GM20431 (cell line): ENCODE data around the gene KCNJ10.

Source experiments
- in situ Hi-C: fragments of 300-500 bp; cut with MseI, MboI; formaldehyde crosslinking; loops from one replicate; pipeline ENCODE4 v1.15.0; 2020; ENCODE audit warnings: low sequenced_read_pairs; ENCODE audit not compliant: unreplicated experiment

KCNJ10 gene

DNA sequence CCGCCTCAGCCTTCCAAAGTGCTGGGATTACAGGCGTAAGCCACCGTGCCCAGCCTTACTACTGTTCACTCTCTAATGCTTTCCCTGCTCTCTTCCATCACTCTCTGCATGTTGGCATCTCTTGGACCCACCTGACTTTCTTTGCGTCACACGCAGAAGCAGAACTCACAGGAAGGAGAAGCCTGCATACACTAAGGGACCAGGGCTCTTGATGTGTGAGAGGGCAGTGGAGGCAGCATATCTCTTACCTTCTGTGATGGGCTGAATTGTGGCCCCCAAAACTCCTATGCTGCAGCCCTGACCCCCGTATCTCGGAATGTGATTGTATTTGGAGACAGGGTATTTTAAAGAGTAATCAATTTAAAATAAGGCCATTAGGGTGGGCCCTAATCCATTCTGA is 89.2 kb downstream of the KCNJ10 start:
- in situ Hi-C loops: no loop called here

DNA sequence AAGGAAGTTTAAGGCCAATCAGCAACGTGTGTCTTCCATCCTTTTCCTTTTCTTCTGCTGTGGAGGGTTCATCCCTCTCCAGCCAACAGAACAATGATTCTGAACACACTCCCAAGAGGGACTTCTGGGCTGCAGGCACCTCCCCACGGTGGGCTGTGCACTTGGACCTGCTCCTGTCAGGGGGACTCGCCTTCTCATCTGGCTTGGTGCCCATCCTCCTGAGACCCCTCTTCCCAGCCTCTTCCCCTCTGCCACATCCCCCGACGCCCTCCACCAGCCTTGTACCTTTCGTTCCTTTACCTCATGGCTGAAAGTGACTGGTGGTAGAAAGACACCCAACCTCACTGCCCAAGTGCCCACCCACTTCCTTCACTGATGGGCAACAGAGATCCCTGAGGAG is 89.9 kb downstream of the KCNJ10 start:
- in situ Hi-C loops: no loop called here

DNA sequence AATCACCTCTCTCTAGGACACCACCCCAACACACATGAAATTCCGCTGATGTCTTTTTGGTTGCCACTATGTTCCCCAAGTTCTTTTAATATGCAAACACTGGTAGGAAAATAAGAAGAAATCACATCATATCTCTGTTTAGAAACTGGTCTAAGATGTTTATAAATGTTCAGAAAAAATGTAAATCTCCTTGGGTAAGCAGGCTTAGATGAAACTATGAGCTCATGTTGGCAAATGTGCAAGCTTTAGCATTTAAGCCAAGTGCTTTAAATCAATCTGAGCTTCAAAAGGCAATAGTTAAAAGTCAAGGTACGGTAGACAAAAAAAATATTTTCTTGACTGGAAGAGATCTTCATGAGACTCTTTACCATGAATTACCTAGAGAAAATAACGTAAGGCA is 90.7 kb downstream of the KCNJ10 start:
- in situ Hi-C loops: no loop called here

DNA sequence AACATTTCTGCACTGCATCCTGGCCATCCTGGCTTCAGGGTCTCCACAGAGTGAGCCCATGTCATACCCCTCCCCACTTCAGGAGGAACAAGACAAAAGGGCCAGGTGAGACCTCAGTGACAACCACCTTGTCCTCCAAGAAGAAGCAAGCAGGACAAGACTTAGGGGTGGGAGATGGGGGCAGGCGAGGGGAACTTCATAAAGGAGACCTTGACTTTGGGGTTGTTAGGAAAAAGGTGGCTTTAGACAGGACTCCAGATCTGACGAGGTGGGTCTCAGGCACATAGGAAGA is 91.9 kb downstream of the KCNJ10 start:
- in situ Hi-C loops: no loop called here

DNA sequence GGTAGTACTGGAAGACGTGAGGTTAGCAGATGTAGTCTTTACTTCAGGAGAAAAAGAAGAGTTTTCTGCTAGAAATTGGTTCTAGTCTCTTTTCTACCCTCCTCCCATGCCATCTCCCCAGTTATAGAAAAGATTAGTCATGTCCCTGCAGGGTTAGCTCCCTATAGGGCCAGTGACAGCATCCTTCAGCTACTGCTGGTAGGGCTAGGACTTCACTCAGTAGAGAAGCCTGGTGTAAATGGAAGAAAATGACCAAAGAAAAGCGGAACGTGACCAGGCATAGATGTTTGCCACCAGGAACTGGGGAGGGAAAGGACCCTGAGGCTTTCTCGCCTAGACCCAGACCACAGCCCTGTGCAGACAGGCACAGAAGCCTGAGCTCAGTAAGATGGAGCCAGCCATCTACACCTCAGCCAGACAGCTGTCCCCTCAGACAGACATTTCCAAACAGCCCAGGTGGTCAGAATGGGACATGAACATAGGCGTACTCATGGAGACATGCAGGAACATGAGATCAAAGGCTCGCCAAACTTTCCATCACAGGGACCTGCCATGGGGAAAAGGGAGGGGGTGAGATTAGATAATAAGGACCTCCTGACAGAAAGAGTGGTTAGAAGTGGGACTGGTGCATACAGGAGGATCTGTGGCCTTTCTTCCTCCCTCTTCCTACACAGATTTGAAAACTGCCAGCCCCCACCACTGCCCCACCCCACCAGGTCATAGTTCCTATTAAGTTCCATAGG is 92.4 kb downstream of the KCNJ10 start:
- in situ Hi-C loops: no loop called here

DNA sequence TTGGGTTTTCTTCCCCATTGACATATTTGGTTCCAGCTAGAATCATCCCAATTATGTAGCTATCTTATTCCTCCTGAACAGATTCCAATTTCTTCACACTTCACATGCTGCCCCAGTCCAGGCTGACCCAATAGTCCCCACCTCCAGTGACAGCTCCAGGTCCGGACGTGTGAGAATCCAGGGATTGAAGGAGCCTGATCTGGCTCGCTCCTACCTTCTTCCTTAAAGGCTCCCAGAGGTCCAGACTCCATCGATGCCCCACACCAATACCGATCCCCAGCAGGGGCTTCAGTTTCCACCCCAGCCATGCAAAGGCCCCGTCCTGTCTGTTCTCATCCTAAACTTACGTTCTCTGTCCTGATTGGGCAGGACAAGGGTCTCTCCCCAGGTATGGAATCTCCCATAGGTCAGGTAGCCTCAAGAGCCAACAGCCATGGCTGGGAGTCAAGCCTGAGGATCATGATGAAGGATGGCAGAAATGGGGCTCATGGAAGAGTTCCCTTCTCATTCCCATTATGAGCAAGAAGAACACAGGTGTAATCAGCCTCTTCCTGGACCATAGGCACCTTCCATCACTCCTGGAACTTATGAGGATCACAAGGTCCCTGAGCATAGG is 95.5 kb downstream of the KCNJ10 start:
- in situ Hi-C loops: no loop called here

DNA sequence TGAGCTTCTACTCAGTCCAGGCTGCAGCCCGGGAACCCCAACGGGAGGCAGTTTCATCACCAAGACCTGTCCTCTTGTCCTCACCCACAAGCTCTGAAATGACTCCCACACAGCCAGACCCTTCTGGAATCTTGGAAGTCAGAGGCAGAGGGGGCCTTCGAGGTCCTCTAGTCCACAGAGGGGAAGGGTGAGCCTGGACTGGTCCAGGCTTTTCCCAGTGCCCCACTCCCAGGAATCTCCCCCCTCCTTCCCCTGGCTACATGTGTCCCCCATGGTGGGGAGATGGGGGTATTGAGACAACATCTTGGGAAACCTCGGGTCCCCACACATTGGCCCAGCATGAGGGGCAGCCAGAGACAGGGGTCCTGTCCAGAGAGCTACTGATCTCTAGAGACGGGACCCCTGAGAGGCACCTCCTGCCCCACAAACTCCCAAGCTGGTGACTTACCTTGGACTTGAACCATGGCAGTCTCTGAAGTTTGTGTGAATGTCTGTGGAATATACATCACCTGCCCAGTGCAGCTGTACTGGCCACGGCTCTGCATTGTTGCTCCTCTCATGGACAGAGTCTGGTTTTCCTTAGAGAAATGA is 96.5 kb downstream of the KCNJ10 start:
- in situ Hi-C loops: no loop called here

DNA sequence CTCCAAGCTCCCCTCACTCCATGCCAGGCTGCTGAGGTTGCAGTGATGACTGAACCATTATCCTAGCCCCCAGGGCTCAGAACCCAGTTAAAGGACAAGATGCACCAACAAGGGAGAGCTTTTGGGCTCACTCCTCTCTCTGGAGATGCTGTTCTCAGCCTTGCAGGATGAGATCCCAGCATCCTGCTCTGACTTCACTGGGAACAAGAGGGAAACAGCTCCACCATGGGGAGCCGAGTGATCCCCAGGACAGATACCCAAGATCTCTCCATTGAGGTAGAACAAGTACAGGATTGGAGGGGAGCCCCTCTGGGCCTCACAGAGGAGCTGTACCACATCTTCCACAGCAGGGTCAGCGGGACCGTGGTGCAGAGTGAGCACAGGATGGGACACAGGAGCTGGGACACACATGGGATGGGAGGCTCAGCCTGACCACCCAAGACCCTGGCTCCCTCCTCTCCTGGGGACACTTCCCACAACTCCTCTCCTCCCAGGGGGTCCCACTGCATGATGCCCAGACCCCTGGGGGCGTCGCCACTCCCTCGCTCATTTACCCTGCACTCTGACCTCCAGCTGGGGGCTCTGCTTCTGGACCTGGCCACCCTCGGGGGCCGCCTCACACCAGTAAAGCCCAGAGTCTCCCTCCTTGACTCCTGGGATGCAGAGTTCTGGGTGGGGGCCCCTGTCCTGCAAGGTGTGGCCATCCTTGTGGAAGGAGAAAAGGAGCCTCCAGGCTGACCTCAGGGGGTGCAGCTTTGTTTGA is 97.3 kb downstream of the KCNJ10 start:
- in situ Hi-C loops: no loop called here

DNA sequence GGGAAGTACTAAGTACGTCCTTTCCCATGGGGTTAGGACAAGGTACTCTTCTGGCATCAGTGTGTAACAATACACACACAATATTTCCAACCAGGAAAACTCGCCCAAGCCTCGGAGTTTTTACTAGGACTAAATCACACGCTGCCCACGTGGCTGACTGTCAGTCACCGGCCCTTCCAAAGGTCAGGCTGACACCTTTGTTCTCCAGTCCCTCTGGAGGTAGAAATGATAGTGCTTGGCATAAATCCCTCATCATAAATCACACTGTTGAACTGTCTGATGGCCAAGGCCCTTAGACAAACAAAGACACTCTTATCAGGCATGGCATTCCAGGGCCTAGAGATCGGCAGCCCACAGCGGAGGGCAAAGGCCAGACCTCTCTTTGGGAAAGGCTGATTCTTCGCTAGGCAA is 99.0 kb downstream of the KCNJ10 start:
- in situ Hi-C loops: no loop called here

DNA sequence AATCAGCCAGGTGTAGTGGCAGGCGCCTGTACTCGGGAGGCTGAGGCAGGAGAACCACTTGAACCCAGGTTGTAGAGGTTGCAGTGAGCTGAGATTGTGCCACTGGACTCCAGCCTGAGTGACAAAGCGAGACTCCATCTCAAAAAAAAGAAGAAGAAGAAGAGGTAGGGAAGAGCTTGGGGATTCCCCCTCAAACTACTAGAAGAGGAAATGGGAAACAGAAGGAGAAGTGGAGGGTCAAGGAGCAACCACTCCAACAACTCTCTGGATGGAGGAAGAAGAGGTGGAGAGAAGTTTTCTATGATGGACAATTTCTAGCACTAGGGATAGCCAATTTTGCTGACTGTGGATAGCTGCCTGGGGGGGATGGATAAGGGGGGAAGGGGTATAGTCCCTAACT is 101.1 kb downstream of the KCNJ10 start:
- in situ Hi-C loops: no loop called here

DNA sequence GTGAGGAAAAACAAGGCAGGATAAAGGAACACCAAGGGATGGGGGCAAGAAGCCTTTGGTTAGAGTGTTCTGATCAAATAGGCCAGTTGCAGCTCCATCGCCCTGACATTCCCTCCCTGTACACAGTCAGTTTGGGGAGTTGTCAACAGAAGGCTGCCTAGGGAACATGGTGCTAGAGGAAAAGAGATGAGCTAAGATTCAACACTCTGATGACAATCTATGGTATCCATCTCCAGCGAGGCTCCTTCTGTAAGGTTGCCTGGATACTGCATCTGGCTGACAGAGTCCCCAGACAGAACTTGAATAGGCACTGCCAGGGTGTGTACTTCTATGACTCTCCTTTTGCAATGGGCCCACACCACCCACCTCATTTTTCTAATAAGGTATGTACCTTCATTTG is 104.7 kb downstream of the KCNJ10 start:
- in situ Hi-C loops: no loop called here

DNA sequence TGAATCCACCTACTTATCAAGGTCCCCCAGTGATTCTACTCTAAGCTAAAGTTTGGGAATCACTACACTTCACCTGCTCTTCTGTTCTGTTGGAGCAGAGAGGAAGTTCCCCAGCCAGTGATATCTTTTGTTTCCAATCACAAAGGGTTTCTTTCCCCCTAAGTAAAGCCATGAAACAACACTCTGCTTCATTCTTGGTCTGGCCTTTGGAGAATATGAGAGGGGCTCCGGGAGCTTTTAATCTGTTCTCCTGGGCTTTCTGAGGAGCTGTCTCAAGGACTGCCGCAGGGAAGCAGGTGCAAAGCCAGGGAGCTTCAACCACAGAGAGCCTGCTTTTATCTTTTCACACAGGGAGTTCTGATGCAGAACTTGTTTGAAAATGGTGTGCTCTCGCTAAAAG is 105.8 kb downstream of the KCNJ10 start:
- in situ Hi-C loops: no loop called here

DNA sequence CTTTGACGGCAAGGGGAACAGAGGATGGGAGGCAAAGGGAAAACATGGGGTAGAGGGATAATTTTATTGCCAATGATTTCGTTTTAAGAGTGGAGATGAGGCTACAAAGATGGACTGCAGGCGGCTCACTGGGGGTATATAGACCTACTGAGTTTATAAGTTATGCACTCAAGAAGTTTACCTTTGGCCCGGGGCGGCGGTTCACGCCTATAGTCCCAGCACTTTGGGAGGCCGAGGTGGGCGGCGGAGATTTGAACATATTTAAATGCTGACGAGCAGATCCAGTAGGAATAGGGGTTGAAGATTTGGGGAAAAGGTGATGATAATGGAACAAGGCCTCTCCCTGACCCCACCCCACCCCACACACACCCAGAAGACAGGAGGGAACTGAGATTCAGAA is 107.8 kb downstream of the KCNJ10 start:
- in situ Hi-C loops: no loop called here

DNA sequence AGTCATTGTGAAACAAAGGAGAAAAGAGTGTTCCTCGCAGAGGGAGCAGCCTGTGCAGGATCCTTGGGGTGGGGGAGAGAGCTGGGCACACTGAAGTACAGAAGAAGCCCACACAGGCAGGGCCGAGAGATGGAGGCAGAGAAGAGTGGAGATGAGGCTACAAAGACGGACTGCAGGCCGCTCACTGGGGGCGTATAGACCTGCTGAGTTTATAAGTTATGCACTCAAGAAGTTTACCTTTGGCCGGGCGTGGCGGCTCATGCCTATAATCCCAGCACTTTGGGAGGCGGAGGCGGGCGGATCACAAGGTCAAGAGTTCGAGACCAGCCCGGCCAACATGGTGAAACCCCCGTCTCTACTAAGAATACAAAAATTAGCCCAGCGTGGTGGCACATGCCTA is 108.3 kb downstream of the KCNJ10 start:
- in situ Hi-C loops: no loop called here

DNA sequence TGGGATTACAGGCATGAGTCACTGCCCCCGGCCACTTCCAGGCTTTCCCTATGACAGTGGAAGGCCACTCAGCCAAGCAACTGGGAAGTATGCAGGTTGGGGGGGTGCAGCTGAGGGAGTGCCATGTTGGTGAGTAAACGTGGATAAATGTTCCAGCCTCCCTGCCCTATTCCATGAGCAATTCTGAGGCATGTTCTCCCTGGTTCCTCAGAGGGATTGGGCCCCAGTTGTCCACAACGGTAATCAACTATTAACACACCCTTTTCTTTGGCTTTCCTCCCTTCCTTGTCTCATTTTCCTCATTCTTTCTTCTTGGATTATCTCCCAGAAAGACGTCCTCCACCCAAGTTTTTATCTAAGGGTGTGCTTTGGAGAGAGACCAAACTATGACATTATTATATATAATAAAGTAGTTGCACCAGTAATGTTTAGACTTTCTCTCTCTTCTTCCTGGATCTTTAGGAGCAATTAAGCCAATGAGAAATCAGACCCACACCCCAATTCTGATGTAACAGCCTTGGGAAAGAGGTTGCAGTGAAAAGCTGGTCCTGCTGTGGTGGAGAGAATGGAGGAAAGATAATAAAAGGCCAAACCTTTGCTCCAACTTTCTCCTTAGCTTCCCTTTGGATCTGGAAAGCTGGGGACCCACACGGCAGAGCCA is 109.1 kb downstream of the KCNJ10 start:
- in situ Hi-C loops: no loop called here

DNA sequence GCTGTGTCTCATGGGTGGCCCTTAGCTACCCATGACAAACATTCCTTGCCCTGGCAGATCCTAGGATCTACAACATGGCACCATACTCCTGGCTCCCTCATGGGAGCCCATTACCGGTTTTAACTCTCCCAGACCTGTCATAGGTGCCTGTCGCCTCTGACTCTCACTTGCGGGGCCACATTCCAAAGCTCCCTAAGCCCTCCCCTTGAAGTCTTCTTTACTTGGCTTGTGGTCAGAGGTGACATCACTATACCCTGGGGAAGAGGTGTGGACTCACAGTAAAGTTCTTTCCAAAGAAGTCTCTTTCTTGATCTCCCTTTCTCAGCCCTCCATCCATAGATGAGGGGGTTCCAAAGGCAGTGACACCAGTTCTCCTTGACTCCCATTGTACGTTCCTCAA is 110.5 kb downstream of the KCNJ10 start:
- in situ Hi-C loops: no loop called here

DNA sequence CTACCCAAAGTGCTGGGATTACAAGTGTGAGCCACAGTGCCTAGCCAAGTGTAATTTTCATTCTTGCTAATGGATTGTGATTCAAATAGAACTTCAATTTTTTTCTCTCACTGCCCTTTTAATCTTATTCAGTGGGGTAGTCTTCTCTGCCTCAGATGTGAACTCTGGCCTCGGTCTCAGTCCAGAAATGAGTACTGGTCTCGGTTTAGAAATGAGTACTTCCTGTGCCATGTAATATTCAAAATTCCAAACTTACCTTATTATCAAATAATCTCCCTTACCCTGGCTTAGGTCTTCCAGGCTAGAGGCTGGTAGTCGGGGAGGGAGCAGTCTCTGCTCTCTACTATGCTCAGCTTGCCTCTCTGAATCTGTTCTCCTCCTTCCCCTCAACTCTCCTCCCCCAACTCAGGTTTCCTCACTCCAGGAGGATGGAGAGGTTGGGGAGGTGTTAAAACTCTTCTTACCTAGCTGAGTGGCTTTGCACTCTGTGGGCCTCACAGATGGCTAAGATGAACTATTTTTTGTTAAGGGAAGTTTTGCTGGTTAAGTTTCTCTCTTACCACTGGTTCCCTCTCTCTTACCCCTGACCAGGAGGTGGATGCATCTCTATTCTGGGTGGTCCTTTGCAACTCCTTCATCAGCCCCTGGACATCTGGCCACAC is 111.1 kb downstream of the KCNJ10 start:
- in situ Hi-C loops: no loop called here

DNA sequence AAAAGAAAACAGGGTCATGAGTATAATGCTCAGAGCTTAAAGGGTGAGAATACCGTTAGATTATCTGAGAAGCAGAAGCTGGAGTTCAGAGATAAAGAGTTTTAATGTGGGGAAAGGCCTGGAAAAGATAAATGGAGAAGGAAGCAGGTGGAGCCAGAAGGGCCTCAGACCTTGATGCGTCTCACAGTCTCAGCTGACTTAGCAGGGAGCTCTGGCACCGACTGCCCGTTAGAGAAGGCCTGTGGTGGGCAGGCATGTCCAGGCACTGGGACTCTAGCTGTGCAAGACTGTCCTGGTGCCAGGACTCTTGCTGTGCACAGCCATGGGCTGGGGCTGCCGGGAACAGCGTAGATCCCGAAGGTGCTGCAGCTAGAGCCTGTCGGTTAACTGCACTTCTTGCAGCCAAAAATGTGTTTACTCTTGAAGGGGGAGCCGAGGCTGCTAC is 112.1 kb downstream of the KCNJ10 start:
- in situ Hi-C loops: no loop called here

DNA sequence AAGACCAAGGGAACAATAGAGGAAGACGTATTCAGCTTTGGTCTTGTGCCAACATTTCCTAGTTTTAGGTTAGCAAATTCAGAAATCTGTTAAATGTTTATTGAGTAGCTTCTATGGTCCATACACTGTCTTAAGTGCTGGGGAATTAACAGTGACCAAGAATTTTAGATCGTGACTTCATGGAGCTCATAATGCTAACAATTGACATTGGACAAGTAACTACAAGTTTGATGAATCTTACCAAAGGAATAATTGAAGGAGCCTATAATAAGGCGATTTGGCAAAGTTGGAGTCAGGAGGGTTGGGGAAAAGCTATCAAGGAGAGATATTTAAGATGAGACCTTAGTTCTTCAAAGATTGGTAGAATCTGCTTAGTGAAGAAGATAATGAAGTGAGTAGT is 114.5 kb downstream of the KCNJ10 start:
- in situ Hi-C loops: no loop called here
